Endothelial cell of umbilical vein (primary cell): ENCODE data around the gene ZDHHC11B. TPM values are rescaled to one million over a fixed set of nuclear protein-coding genes. Genes with fewer than 3 reads are reported as not detected.
"Not testable (repeated sequence)": the region's sequence is repeated elsewhere in the genome, so short reads cannot be mapped to it uniquely, and the experiment has no call there.

Experiments
- BruUV-seq: library from RNA; stranded (reverse); fragments of 400-500 nt; replicated peaks from 2 replicates; lab custom pipeline; 2021; lab: Mats Ljungman, UMichigan
- CTCF ChIA-PET: fragments of 300-600, 350-600 bp; sonication (Branson Sonifier 250); formaldehyde crosslinking; loops from one replicate; lab custom pipeline; 2021; ENCODE audit warnings: antibody characterized with exemption, inconsistent platforms; lab: Charles Lee
- POLR2A ChIA-PET: fragments of 300-600, 350-600 bp; sonication (Branson Sonifier 250); formaldehyde crosslinking; loops from one replicate; lab custom pipeline; 2021; ENCODE audit warnings: antibody characterized with exemption, inconsistent platforms; lab: Charles Lee
- DNase-seq: peaks from one replicate; pipeline ENCODE4 v3.0.0-alpha.2; 2011; ENCODE audit warnings: low read depth, low spot score
- FAIRE-seq: peaks from 2 replicates; lab custom pipeline; 2011; peaks lifted over from hg19 to GRCh38; lab: Jason Lieb, UNC
- H2AFZ ChIP-seq: 2 replicates; pipeline ENCODE4 v1.6.0; 2012; ENCODE audit warnings: low read depth, low read length, control low read depth, inconsistent platforms
- H3K27ac ChIP-seq: 2 replicates; pipeline ENCODE4 v1.5.1; 2011; ENCODE audit warnings: low read depth, mild to moderate bottlenecking, control low read depth, low read length, moderate library complexity; ENCODE audit not compliant: insufficient read depth
- H3K27me3 ChIP-seq, 2 experiments: 2 replicates each; pipeline versions ENCODE4 v1.6.0 to v1.6.1; 2011; ENCODE audit warnings: low read length in 2 of 2, mixed read lengths in 1 of 2; ENCODE audit not compliant: control insufficient read depth in 2 of 2, insufficient read depth in 2 of 2
- H3K36me3 ChIP-seq, 2 experiments: 2 replicates in 1 of 2; 3 replicates in 1 of 2; pipeline ENCODE4 v1.5.1; 2011; ENCODE audit warnings: low read length in 2 of 2, mild to moderate bottlenecking in 1 of 2, moderate library complexity in 1 of 2; ENCODE audit not compliant: control insufficient read depth in 2 of 2, insufficient read depth in 2 of 2; ENCODE audit errors: extremely low read depth in 1 of 2
- H3K4me1 ChIP-seq: 3 replicates; pipeline ENCODE4 v1.5.1; 2011; ENCODE audit warnings: mild to moderate bottlenecking, low read length; ENCODE audit not compliant: control insufficient read depth, insufficient read depth; ENCODE audit errors: extremely low read depth
- H3K4me2 ChIP-seq: 2 replicates; pipeline ENCODE4 v1.6.1; 2011; ENCODE audit warnings: low read length, control low read depth, mixed read lengths; ENCODE audit not compliant: insufficient read depth
- H3K4me3 ChIP-seq, 3 experiments: fragments of 200-600 bp in 1 of 3; sonication (generic), shearing (Covaris generic) in 1 of 3; replicated peaks in 1 of 3; 2 replicates each; pipeline ENCODE4 v1.5.1; 2011 to 2016; ENCODE audit warnings: control low read depth in 3 of 3, low read length in 3 of 3, mild to moderate bottlenecking in 2 of 3, inconsistent platforms in 1 of 3, low read depth in 1 of 3, moderate library complexity in 1 of 3; ENCODE audit not compliant: insufficient read depth in 1 of 3
- H3K79me2 ChIP-seq: 2 replicates; pipeline ENCODE4 v1.6.0; 2012; ENCODE audit warnings: low read length, inconsistent platforms; ENCODE audit not compliant: control insufficient read depth, insufficient read depth
- H3K9ac ChIP-seq: replicated peaks from 2 replicates; pipeline ENCODE3; 2011; ENCODE audit warnings: low read length, control low read depth; ENCODE audit not compliant: insufficient read depth; ENCODE audit errors: extremely low read depth
- H3K9me1 ChIP-seq: replicated peaks from 3 replicates; pipeline ENCODE4 v1.6.0; 2011; ENCODE audit warnings: mild to moderate bottlenecking, low read length; ENCODE audit not compliant: control insufficient read depth, insufficient read depth; ENCODE audit errors: extremely low read depth
- H3K9me3 ChIP-seq: replicated peaks from 2 replicates; pipeline ENCODE4 v1.5.1; 2012; ENCODE audit warnings: low read length, inconsistent platforms; ENCODE audit not compliant: control insufficient read depth, insufficient read depth
- H4K20me1 ChIP-seq: replicated peaks from 2 replicates; pipeline ENCODE3; 2011; ENCODE audit warnings: mild to moderate bottlenecking, low read length; ENCODE audit not compliant: control insufficient read depth, insufficient read depth; ENCODE audit errors: extremely low read depth
- EZH2 ChIP-seq: IDR thresholded peaks from 2 replicates; pipeline ENCODE4 v1.6.1; 2012; ENCODE audit warnings: borderline replicate concordance, low read depth, mild to moderate bottlenecking, moderate library complexity, low read length, inconsistent platforms; ENCODE audit not compliant: severe bottlenecking
- FOS ChIP-seq: IDR thresholded peaks from 2 replicates; pipeline ENCODE4 v1.6.1; 2011; ENCODE audit warnings: mild to moderate bottlenecking, low read length, moderate library complexity, borderline replicate concordance; ENCODE audit not compliant: insufficient read depth
- JUN ChIP-seq: IDR thresholded peaks from 2 replicates; pipeline ENCODE4 v1.6.1; 2011; ENCODE audit warnings: borderline replicate concordance, low read depth; ENCODE audit not compliant: insufficient read length, insufficient read depth
- MYC ChIP-seq: IDR thresholded peaks from one replicate; pipeline ENCODE4 v1.6.1; 2011; ENCODE audit warnings: mild to moderate bottlenecking, low read depth, low read length
- POLR2A ChIP-seq: IDR thresholded peaks from 2 replicates; pipeline ENCODE4 v1.6.1; 2012; ENCODE audit warnings: low read depth, mild to moderate bottlenecking, control low read depth, low read length
- dilution Hi-C: fragments of 300-500 bp; cut with MboI; formaldehyde crosslinking; loops from one replicate; pipeline ENCODE4 v1.15.0; 2019; ENCODE audit warnings: low sequenced_read_pairs; ENCODE audit not compliant: extremely low pct_ligation_motif_present
- intact Hi-C: fragments of 100-400 bp; cut with micrococcal nuclease; formaldehyde crosslinking; loops from one replicate; pipeline ENCODE4 v1.10.0; 2022
- polyA plus RNA-seq, 4 experiments: library from polyadenylated mRNA; depleted of rRNA in 3 of 4; stranded (reverse) in 3 of 4; unstranded in 1 of 4; fragments of >200 nt; gene quantifications; 2 replicates each; pipeline versions ENCODE4 v1.2.1 to v1.2.3, GENCODE V29; 2011 to 2012; ENCODE audit warnings: missing spikeins in 1 of 4
- total RNA-seq: library from RNA; stranded (reverse); gene quantifications from 2 replicates; pipeline ENCODE4 v1.2.3, GENCODE V29; 2021
- TF ChIP-seq, protein P1 (sequence below), 2 donors: IDR thresholded peaks; 1 replicate in 1 of 2; 2 replicates in 1 of 2; pipeline ENCODE4 v1.5.1; 2011; ENCODE audit warnings: low read length in 2 of 2, mild to moderate bottlenecking in 2 of 2, moderate library complexity in 2 of 2, control low read depth in 1 of 2, inconsistent platforms in 1 of 2, low read depth in 1 of 2; ENCODE audit not compliant: insufficient read depth in 1 of 2; ENCODE audit errors: extremely low read depth in 1 of 2

The ZDHHC11B gene
- total and polyA plus RNA-seq, 2 donors (not counting 3 experiments of a cell fraction or from before 2014, with no cell fraction given): not detected

GRCh38 chr5:775961-776861 lies 8.3 kb downstream of the ZDHHC11B start:
- dilution Hi-C loops: no loop called here
- Histone ChIP-seq H3K4me3 (no peak overlapping the region), H3K36me3 (no peaks in the 10 kb centered on the region), H3K9ac (no peak overlapping the region), H4K20me1 (no peaks in the 10 kb centered on the region), H2AFZ (no peak overlapping the region), H3K27ac (no peak overlapping the region), H3K27me3 (no peaks in the 10 kb centered on the region), H3K9me3 (no peaks in the 10 kb centered on the region), H3K4me1 (no peaks in the 10 kb centered on the region), H3K79me2 (no peaks in the 10 kb centered on the region), H3K9me1 (no peaks in the 10 kb centered on the region), H3K4me2 (no peak overlapping the region)
- ChIA-PET CTCF (no interaction called here), POLR2A (no interaction called here)
- no TSS peak for BruUV-seq
- FAIRE-seq (no peak), DNase-seq (no peak)
- intact Hi-C loops: no loop called here
- TF ChIP-seq JUN (no peak), POLR2A (no peak), FOS (no peak), MYC (no peak), EZH2 (no peak)
- TF ChIP-seq, protein P1, sequence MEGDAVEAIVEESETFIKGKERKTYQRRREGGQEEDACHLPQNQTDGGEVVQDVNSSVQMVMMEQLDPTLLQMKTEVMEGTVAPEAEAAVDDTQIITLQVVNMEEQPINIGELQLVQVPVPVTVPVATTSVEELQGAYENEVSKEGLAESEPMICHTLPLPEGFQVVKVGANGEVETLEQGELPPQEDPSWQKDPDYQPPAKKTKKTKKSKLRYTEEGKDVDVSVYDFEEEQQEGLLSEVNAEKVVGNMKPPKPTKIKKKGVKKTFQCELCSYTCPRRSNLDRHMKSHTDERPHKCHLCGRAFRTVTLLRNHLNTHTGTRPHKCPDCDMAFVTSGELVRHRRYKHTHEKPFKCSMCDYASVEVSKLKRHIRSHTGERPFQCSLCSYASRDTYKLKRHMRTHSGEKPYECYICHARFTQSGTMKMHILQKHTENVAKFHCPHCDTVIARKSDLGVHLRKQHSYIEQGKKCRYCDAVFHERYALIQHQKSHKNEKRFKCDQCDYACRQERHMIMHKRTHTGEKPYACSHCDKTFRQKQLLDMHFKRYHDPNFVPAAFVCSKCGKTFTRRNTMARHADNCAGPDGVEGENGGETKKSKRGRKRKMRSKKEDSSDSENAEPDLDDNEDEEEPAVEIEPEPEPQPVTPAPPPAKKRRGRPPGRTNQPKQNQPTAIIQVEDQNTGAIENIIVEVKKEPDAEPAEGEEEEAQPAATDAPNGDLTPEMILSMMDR (IDR thresholded peaks at IDR 0.05; ENCODE audit: extremely low read depth in 1 of 2, insufficient read depth in 1 of 2, low read depth in 1 of 2, low read length in 2 of 2): no peak

DNA sequence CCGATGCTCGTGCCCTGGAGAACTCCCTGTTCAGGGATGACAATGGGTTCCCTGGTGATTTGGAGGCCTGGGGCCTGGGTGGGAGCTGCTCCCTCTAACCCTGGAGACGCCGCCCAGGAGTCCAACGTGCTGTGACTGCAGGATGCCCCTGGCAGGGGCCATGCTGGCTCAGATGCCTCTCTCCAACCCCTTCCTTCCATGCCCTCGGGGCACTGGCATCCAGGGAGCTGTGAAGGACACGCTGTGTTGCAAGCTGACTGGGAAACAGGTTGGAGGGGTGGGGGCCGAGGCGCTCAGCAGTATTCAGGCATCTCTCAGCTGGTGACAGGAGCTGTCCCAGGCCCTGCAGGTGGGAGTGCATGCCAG lies 9.0 kb downstream of the ZDHHC11B start:
- dilution Hi-C loops, POLR2A ChIA-PET: not testable (repeated sequence)

DNA sequence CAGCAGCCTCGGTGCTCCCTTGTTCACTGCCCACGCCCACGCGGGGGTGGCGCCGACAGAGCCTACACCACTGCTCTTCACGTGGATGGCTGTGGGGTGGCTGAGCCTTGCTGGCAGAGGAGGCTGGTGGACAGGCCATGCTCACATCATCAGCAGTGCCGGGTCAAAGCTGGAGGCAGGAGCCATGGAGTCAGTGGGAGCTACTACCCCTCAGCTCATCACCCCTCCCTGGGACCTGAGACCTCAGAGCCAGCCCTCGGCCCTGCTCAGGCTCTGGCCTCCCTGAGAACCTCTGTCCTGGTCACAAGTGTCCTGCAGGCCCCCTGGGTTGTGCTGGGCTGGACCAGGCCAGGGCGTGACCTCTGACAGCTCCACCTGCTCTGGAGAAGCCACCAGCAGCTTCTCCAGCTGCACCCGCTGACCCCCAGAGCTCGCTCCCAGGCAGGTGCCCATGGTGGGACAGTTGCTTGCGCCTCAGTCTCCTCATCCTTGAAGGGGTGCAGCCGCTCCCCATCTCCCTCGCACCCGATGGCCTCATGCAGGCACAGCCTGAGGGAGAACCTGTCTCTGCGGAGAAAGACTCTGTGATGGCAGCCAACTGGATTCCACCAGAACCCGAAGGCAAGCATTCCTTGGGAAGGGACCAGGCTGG lies 9.5 kb downstream of the ZDHHC11B start:
- H2AFZ ChIP-seq, DNase-seq, FAIRE-seq, H3K27ac ChIP-seq, H3K4me1 ChIP-seq, H3K27me3 ChIP-seq, intact Hi-C loops, H4K20me1 ChIP-seq, H3K79me2 ChIP-seq, H3K9ac ChIP-seq, BruUV-seq, CTCF ChIA-PET, POLR2A ChIA-PET, H3K9me1 ChIP-seq, H3K4me2 ChIP-seq, H3K36me3 ChIP-seq, H3K4me3 ChIP-seq, H3K9me3 ChIP-seq, dilution Hi-C loops: not testable (repeated sequence)

More for the DNA sequence above, 9.0 kb downstream of the ZDHHC11B start:
- H3K4me1 ChIP-seq, H3K9me1 ChIP-seq, H3K36me3 ChIP-seq, DNase-seq, H3K9ac ChIP-seq, H3K4me2 ChIP-seq, H3K27ac ChIP-seq, intact Hi-C loops, H3K27me3 ChIP-seq, BruUV-seq, H3K79me2 ChIP-seq, FAIRE-seq, H2AFZ ChIP-seq, H3K4me3 ChIP-seq, CTCF ChIA-PET, H4K20me1 ChIP-seq, H3K9me3 ChIP-seq: not testable (repeated sequence)
